HuH-7 (cell line): ENCODE measurements around the gene DCAF17.
"Not testable (repeated sequence)": the region's sequence is repeated elsewhere in the genome, so short reads cannot be mapped to it uniquely, and the experiment has no call there.

Experiments used
- DNase-seq: peaks from one replicate; pipeline ENCODE4 v3.0.0; 2011; ENCODE audit warnings: low spot score

Gene DCAF17

DNA sequence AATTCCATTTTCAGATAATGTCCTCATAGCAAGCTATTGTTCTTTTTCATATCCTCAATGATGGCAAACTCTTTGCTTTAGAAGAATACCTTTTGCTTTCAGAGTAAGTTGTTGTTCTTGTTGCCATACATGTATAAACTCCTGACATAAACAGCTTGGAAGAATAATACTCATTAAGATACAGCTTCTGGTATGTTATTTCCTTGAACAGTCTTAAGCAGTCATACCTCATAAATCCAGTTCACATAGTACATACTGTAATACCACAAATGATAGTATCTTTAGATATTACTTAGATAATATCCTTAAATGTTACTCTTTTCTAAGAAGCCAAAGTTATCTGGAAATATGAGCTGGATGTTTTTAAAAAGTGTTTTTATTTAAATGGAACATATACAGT, 23.4 kb upstream of the DCAF17 start:
- DNase-seq: no peak

DNA sequence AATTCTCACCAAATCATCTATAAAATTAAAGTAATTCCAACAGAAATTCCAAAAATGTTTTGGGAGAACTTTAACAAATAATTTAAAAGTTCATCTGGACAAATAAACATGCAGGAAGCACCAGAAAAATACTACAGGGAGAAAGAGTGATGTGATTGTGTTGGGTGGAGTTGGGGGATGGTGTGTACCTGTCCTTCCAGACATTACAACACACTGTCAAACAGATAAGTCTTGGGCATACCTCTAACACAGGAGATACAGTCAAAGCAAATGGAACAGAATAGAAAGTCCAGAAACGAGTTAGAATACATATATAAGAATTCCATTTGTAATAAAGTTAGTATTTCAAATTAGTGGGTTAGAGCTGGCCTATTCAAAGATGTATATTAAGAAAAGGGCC, 22.8 kb upstream of the DCAF17 start:
- DNase-seq: no peak

DNA sequence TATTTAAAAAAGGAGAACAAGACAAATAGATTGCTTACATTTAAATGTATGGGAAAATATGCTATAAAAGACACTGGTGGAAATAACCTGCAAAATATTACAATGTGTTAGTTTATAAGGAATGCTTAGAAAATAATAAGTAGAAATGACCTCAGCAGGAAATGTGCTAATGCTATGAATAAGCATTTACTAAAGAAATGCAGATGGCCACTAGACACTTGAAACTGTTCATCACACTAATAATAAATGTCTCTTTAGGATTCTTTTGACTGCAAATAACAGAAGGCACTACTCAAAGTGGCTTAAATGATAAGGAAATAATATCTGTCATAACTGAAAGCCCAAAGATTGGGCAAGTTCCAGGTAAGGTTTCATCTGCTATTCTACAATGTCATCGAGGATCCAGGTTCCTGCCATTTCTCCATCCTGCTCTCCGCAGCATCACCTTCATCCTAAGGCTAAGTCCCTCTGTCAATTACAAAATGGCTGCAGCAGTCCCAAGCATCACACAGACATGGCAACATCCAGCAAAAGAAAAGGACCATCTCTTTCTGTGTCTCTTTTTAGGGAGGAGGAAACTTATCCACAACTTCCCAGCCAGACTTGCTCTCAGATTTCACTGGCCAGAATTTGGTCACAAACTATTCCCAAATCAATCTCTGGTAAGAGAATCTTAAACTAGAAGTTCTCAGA, 22.1 kb upstream of the DCAF17 start:
- DNase-seq: no peak

DNA sequence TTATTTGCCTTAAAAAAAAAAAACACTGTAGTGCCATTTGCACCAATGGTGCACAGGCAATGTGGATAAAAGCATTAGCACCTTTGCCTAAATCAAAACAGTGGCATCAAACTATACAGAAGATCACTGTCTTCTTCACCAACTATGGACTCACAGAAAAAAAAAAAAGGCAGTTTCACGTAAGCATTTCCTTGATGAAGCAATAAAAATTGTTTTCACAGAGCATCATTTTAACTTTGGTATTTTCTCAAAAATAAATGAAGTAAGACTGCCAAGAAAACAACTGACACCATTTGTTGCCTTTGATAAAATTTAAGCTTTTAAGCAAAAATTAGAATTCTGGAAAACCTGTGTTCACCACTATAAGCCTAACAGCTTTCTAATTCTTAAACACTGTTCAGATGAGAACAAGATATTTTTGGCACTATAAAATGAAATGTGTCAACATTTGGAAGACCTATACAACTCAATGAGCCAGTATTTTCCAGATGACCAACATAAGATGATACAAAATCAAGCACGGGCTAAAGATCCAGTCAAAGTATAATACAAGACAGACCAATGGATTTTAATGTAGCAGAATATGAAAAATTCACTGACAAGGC, 21.4 kb upstream of the DCAF17 start:
- no peak for DNase-seq

DNA sequence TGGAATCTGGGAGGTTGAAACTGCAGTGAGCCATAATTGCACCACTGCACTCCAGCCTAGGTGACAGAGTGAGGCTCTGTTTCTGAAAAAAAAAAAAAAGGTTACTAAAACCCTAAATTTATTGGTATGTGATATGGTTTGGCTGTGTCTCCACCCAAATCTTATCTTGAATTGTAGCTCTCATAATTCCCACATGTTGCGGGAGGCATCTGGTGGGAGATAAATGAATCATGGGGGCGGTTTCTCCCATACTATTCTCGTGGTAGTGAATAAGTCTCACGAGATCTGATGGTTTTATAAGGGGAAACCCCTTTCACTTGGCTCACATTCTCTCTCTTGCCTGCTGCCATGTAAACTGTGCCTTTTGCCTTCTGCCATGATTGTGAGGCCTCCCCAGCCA, 19.4 kb upstream of the DCAF17 start:
- DNase-seq: not testable (repeated sequence)

DNA sequence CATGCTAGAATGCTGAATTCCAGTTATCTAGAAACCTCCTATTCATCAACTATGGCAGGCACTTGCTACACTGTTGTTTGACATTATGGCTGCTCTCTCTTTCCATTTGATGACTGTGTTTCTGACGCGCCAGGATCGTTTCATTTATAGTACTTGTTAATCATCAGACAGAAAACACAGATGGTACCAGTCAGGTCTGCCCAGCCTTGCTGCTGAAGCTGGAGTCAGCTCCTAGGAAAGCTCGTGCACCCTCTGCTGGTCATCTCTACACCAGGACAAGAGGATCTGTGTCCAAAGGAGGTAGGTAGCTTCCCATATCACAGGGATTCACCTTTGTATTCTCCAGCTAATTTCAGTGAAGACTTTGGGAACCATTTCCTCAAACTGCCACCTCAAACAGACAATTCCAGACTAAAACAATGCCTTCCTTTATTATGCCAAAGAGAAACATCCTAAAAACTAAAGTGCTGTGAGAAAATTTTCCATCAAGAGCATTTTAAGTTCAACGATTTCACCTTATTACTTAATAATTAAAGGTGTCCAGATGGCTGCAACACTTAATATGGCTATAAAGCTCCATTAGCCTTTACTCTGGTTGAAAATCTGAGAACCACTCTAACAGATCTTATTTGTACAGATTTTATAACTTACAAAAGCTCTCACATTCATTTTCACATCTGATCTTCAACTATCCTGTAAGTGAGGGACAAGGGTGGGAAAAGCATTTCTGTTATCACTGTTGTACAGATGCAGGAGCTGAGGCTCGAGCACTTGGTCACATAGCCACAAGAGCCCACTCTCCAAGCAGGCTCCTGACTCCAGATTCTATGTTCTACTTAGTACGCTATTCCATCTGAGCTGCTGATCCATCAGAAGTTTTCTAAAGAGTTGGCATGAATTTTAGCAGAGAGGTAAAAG, 17.8 kb upstream of the DCAF17 start:
- DNase-seq: peak; percentile 74

DNA sequence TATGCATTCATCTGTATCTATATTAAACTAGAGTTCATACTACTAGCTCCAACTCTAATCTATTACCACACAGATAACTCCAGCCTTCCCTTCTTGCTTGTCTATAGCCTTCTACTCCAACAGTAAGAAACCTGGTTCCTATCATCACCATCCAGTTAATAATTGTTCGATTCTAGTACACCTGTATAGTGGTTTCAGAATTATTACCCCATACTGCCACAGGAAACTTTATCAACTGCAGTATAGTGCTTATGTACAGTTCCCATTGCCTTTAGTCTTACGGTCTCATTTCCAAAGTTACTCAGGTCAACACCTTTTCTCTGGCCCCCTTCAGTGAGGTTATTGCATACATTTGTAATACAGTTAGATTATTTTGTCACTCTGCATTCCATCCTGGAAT, 14.7 kb upstream of the DCAF17 start:
- no peak for DNase-seq

DNA sequence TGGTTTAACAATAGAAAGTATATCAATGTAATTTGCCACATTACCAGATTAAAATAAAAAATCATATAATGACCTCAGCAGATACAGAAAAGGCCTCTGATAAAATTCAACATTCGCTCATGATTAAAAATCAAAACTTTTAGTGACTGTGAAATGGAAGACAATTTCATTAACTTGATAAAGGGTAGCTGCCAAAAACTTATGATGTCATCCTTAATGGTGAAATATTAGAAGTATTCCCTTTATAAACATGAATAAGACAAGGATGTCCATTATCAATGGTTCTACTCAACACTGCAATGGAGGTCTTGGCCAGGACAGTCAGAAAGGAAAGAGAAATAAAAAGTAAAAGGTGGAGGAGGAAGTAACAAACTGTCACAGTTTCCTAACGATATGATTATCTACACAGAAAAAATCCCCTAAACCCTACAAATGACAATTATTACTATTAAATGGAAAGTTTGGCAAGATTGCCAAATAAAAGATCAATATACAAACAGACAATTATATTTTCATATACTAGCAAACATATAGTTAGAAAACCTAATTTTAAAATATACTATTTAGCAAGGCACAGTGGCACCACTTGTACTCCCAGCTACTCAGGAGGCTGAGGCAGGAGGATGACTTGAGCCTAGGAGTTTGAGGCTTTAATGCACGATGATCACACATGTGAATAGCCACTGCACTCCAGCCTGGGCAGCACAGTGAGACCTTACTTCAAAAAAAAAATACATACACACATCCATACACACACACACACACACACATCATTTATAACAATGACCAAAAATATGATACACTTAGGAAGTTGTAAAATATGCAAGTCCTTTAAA, 13.1 kb upstream of the DCAF17 start:
- no peak for DNase-seq

DNA sequence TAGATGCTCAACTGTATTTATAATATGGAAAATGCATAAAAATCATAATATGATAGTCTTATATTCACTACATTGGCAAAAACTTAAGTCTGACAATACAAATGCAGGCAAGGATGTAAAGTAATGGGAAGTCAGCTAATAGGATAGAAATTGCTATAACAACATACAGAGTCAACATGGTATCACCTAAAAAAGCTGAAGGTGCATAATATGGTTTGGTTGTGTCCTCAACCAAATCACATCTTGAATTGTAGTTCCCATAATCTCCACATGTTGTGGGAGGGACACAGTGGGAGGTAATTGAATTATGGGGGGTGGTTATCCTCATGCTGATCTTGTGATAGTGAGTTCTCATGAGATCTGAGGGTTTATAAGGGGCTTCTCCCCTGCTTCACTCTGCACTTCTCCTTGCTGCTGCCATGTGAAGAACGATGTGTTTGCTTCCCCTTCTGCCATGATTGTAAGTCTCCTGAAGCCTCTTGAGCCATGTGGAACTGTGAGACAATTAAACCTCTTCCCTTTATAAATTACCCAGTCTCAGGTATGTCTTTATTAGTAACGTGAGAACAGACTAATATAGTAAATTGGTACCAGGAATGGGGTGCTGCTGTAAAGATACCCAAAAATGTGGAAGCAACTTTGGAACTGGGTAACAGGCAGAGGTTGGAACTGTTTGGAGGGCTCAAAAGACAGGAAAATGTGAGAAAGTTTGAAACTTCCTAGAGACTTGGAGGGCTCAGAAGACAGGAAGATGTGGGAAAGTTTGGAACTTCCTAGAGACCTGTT, 11.1 kb upstream of the DCAF17 start:
- not testable (repeated sequence) for DNase-seq

DNA sequence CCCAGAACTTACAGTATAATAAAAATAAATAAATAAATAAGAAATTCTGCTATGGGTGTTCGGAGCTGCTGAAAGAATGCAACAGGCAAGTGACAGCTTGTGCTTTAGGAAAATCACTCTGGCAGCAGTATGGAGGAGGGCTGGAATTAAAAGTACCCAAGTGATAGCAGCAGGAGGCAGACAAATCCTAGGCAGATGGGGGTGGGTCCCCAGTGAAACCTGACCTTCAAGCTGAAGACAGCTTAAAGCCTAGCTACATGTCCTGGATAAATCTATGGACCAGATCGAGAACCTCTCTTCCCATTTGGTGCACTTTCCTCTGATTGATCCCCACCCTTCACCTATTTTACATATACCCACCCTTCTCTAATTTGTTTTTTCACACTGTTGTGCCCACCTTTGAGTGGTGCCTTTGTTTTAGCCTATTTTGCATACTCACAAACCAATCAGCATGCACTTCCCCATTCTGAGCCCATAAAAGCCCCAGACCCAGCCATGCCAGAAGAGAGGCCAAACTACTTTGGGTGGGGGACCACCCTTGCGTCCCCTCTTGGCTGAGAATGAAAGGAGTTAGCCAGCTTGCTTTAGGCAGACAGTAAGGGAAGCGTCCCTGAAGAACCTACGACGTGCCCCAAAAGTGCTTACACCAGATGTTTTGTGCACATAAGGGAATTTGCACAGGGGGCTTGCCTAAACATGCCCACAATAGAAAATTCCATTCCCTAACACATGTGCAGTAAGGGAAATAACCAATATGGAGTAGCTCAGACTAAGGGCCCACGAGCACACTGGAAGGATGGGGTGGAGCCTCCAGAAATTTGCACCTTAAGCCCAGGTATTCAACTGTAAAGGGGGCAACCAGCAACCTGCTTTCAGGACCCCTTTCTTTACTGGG, 3.3 kb upstream of the DCAF17 start:
- DNase-seq: no peak

DNA sequence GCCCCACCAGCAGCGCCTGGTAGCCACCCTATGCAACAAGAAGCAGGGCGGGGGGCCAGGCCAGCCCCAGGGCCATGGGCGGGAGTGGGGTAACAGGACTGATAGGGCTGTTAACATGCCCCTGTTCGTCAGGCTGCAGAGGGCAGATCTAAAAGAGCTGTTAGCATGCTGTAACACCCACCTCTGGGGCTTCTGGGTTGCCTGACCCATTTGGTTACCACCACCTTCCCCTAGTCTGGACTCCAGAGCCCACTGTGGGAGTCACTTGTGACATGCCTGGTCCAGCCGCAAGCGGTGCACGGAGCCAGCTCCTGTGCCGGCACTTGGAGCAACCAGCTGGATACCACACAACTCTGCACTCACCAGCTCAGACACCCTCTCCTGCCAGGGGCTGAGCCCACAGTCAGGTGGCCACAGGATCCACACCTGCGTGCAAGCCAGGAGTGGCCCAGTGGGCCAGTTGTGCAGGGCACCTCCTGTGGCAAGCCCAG, 2.3 kb upstream of the DCAF17 start:
- no peak for DNase-seq

DNA sequence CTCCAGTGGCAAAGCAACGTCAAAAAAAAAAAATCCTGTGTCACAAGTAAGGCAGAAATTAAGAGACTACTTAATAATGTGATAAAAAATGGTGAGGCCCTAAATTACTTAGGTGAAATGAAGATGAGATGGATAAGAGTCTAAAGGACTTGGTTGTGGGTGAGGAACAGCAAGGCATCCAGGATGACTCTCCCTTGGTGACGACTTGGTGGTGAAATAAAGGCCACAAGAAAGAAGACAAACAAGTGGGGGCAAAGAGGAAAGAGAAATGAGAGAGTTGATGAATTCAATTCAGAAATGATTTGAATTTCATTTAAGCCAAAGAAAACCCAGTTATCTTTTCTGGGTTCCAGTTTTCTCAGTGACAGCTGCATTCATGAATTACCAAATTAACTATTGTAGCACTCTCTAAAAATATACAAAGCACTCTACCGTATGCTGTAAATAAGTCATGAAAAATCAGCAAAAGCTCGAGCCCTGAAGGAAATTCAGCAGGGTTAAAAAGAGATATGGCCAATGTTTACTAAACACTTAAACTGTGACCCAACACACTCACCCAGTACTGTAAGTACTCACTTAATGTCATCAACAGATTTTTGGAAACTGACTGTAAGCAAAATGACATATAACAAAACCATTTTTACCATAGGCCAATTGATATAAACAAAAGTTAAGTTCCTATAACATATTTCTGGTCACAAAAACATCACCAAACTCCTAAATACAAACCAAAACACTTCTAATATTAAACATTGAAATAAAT, 1.6 kb upstream of the DCAF17 start:
- no peak for DNase-seq

DNA sequence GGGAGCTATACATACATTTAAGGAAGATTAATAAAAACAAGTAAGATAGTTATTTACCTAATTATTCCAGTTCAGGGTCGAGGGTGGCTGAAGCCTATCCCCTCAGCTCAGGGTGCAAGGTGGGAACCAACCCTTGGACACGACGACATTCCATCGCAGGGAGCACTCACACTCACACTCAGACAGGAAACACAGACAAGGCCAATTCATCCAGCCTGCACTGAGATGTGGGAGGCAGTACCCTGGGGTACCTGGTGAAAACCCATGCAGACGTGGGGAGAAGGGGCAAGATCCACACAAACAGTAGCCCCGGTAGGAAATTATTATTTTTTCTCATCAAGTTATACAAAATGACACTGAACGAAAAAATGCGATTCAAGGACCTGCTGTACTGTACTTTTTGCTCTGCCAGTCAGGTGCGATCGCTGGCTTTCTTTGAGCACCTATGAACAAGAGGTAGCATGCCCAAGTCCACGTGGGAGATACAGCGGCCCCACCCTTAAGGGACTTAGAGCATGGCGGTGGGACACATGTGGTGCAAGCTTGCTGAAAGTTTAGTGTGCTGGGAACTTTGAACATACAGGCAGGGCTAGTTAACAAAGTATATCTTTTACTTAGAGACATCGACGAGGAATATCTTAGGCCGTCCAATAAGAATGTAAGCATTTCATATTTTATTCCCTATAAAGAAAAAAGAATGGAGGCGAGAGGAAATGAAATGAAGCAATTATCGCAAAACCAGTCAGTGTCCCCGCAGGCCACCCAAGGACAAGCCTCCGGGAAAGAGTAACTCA, 860 bp upstream of the DCAF17 start:
- peak; percentile 33 for DNase-seq

DNA sequence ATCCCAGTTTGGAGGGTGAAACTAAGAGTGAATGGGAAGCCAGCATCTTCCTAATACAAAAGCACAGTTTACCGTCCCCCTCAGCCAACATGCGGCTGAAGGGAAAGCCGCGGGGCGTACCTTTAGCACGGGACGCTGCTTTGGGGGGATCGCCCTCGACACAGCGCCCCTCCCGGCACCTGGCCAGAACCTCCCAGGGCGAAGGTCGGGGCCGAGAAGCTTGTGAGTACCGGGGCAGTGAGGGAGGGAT, 338 bp upstream of the DCAF17 start, which contains the start of gene METTL8:
TSS of gene METTL8 (minus strand) at position 228 of the 250 bp plus-strand sequence. CDS start 41,805 bp downstream, outside the sequence.
- DNase-seq: no peak

DNA sequence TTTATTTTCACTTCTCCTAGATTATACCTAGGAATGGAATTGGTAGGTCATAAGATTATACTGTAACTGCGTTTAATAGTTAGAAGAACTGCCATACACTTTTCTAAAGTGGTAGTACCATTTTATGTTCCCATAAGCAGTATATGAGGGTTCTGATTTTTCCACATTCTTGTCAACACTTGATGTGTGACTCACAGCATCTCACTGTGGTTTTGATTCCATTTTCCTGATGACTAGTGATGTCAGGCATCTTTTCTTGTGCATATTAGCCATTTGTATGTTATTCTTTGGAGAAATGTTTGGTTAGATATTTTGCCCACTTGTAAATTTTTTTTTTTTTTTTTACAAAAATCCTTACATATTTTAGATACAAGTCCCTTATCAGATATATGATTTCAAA, 2.3 kb downstream of the DCAF17 start:
- no peak for DNase-seq

DNA sequence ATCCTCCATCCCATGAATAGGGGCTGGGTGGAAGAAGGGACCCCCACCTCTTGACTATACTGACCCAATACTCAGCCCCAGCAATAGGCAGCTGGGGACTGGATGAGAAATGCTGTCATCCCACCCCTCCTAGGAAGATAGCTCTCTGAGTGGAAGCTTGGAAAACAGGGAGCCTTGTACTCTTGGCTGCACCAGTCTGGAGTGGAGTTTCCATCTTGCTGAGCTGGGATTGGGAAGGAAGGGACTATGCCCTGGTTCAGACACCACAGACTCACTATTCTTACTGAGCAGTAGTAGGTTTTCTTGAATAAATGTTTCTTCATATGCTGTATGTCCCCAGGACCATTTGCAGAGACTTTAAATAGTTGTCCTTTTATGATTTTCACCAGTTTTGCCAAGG, 7.4 kb downstream of the DCAF17 start:
- DNase-seq: no peak

DNA sequence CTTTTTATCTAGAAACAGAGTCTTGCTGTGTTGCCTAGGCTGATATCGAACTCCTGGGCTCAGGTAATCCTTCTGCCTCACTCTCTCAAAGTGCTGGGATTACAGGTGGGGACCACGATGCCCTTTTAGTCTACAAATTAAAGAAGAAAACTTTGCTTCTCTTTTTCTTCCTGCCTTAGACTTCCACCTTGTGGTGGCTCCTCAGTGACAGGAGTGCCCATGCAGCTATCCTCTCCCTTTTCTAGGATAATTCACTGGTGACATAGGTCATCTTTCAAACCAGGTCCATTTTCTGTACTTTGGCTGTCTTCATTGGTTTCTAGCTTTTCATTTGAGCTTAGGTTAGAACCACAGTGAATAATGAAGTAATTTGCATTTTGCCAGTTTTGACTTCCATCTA, 13.6 kb downstream of the DCAF17 start:
- DNase-seq: no peak

DNA sequence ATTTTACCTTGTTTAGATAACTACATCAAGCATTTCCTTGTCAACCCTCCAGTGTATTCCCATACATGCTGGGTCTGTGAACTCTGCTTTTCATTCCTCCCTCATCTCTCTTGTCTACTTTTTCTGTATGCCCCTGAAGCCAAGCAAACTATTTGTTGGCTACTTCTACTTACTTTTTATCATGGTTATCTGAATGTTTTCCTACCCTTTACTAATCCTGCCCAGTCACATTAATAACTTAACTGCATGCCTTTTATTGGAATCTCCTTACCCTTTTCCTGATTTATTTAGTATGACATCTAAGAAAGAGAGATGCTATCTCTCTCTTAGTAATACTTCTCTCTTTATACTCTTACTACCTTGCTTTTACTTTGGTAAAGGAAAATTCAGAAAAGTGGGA, 17.0 kb downstream of the DCAF17 start:
- no peak for DNase-seq

DNA sequence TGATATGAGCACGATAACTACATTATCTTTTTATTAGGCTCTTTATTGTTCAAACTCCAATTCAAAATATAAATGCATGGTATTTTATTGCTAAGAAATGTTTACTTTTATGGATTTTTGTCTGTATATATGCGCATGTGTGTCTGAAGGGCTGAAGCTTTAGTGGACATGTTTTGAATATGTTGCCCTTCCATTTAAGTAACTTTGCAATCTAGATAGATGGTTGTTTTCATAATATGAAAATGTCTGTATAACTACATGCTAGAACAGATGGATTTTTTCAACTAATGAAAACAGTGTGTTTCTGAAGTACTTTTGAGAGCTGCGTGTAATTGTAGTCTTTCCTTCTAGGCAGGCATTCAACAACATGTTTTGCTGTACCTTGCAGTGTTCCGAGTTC, 18.7 kb downstream of the DCAF17 start:
- DNase-seq: no peak
